Anterior cingulate cortex (tissue), 58 donors: ENCODE data around the gene RFTN1.
"Not testable (repeated sequence)": the region's sequence is repeated elsewhere in the genome, so short reads cannot be mapped to it uniquely, and the experiment has no call there.

Experiments
- DNase-seq, 58 donors: peaks; one replicate each; lab custom pipeline; 2025; lab: John Stamatoyannopoulos, UW

Gene RFTN1

GRCh38 chr3:16489326-16490061, 24.0 kb downstream of the RFTN1 start:
- DNase-seq, result not testable (repeated sequence)

- no peak for DNase-seq
These were observed 24.9 kb downstream of the RFTN1 start for GRCh38 chr3:16488637-16489036.

GRCh38 chr3:16487511-16488175, 25.9 kb downstream of the RFTN1 start:
- DNase-seq, result no peak

- DNase-seq, result no peak
These were observed 26.5 kb downstream of the RFTN1 start for GRCh38 chr3:16486951-16487480.

- no peak for DNase-seq
These were observed 27.3 kb downstream of the RFTN1 start for GRCh38 chr3:16486201-16486600.

GRCh38 chr3:16485395-16485992, 28.0 kb downstream of the RFTN1 start:
- no peak for DNase-seq

GRCh38 chr3:16484984-16485383, 28.5 kb downstream of the RFTN1 start:
- no peak for DNase-seq

GRCh38 chr3:16484216-16484615, 29.3 kb downstream of the RFTN1 start:
- DNase-seq, result no peak

- no peak for DNase-seq
These were observed 30.5 kb downstream of the RFTN1 start for GRCh38 chr3:16482770-16483531.

- no peak for DNase-seq
These were observed 31.2 kb downstream of the RFTN1 start for GRCh38 chr3:16482194-16482769.

- DNase-seq, result no peak
These were observed 32.0 kb downstream of the RFTN1 start for GRCh38 chr3:16481546-16481897.

- DNase-seq, result no peak
These were observed 32.5 kb downstream of the RFTN1 start for GRCh38 chr3:16480861-16481545.

GRCh38 chr3:16478516-16478915, 35.0 kb downstream of the RFTN1 start:
- no peak for DNase-seq

- DNase-seq, result no peak
These were observed 36.0 kb downstream of the RFTN1 start for GRCh38 chr3:16477521-16477920.

- DNase-seq, result no peak
These were observed 36.4 kb downstream of the RFTN1 start for GRCh38 chr3:16477056-16477455.

- DNase-seq, result no peak
These were observed 36.9 kb downstream of the RFTN1 start for GRCh38 chr3:16476636-16477035.

- peak in 5 of 58 donors; percentile 5 to 51 (median 24) for DNase-seq
These were observed 37.7 kb downstream of the RFTN1 start for GRCh38 chr3:16475766-16476165.

- DNase-seq, result no peak
These were observed 38.6 kb downstream of the RFTN1 start for GRCh38 chr3:16474920-16475319.

- DNase-seq, result no peak
These were observed 39.3 kb downstream of the RFTN1 start for GRCh38 chr3:16474216-16474615.

GRCh38 chr3:16472593-16472992, 40.9 kb downstream of the RFTN1 start:
- DNase-seq, result no peak
